Activated T-cell treated with anti-CD3 and anti-CD28 coated beads, Interleukin-2, amount 50 U/mL, for 4 hours (primary cell): ENCODE results near the gene CRADD. TPM values are rescaled to one million over a fixed set of nuclear protein-coding genes. Genes with fewer than 3 reads are reported as not detected.
"Not testable (repeated sequence)": the region's sequence is repeated elsewhere in the genome, so short reads cannot be mapped to it uniquely, and the experiment has no call there.

Source experiments
- ATAC-seq, 2 donors: fragments of 200-7000 bp; cut with Tn5 transposase; one replicate each; pipeline ENCODE4 v1.10.0; 2021
- DNase-seq: peaks from one replicate; pipeline ENCODE4 v3.0.0-alpha.2; 2020
- H3K27me3 Mint-ChIP-seq: one replicate; pipeline ENCODE4 v1.8.0; 2021; ENCODE audit warnings: low read depth, mixed read lengths
- H3K36me3 Mint-ChIP-seq: one replicate; pipeline ENCODE4 v1.8.0; 2022; ENCODE audit warnings: mixed read lengths; ENCODE audit not compliant: insufficient read depth
- H3K4me1 Mint-ChIP-seq: one replicate; pipeline ENCODE4 v1.8.0; 2021; ENCODE audit warnings: low read depth, mixed read lengths
- H3K4me3 Mint-ChIP-seq: one replicate; pipeline ENCODE4 v1.8.0; 2021; ENCODE audit warnings: mild to moderate bottlenecking, moderate library complexity, mixed read lengths
- H3K9me3 Mint-ChIP-seq: one replicate; pipeline ENCODE4 v1.8.0; 2021; ENCODE audit warnings: mixed read lengths
- total RNA-seq, 3 donors: library from RNA; stranded (reverse); gene quantifications; one replicate each; pipeline ENCODE4 v1.2.1, GENCODE V29; 2021

The CRADD gene
- total RNA-seq, 3 donors from 2014 or later = 6.9 to 9.9 (median 8.7) TPM

GRCh38 chr12:93743229-93743998, 66.2 kb downstream of the CRADD start:
- no peaks in the 10 kb centered on the region for H3K9me3 Mint-ChIP-seq
- no peak for DNase-seq
- peaks cover 28% of the 10 kb centered on the region for H3K4me1 Mint-ChIP-seq
- no peaks in the 10 kb centered on the region for H3K27me3 Mint-ChIP-seq
- ATAC-seq = no peak
- H3K4me3 Mint-ChIP-seq = peak overlapping the region; percentile 90
- no peaks in the 10 kb centered on the region for H3K36me3 Mint-ChIP-seq

- ATAC-seq (no peak), DNase-seq (no peak)
- Mint-ChIP-seq H3K27me3 (no peaks in the 10 kb centered on the region), H3K4me3 (no peak overlapping the region), H3K9me3 (no peaks in the 10 kb centered on the region), H3K36me3 (no peaks in the 10 kb centered on the region), H3K4me1 (peaks cover 30% of the 10 kb centered on the region)
Observed at GRCh38 chr12:93743999-93744689, 67.0 kb downstream of the CRADD start.

GRCh38 chr12:93745286-93745685, 68.1 kb downstream of the CRADD start:
- H3K27me3 Mint-ChIP-seq = no peaks in the 10 kb centered on the region
- peaks cover 34% of the 10 kb centered on the region for H3K4me1 Mint-ChIP-seq
- no peaks in the 10 kb centered on the region for H3K36me3 Mint-ChIP-seq
- ATAC-seq = no peak
- DNase-seq = no peak
- no peaks in the 10 kb centered on the region for H3K9me3 Mint-ChIP-seq
- H3K4me3 Mint-ChIP-seq = no peak overlapping the region

- Mint-ChIP-seq H3K9me3 (no peaks in the 10 kb centered on the region), H3K4me3 (no peak overlapping the region), H3K27me3 (no peaks in the 10 kb centered on the region), H3K36me3 (no peaks in the 10 kb centered on the region), H3K4me1 (peaks cover 24% of the 10 kb centered on the region)
- ATAC-seq = no peak
- no peak for DNase-seq
Observed at GRCh38 chr12:93746572-93747168, 69.5 kb downstream of the CRADD start.

GRCh38 chr12:93748672-93749383, 71.7 kb downstream of the CRADD start:
- H3K4me3 Mint-ChIP-seq = no peak overlapping the region
- ATAC-seq = no peak
- H3K36me3 Mint-ChIP-seq = peaks cover 6% of the 10 kb centered on the region
- peaks cover 12% of the 10 kb centered on the region for H3K9me3 Mint-ChIP-seq
- H3K27me3 Mint-ChIP-seq = no peaks in the 10 kb centered on the region
- H3K4me1 Mint-ChIP-seq = peaks cover 14% of the 10 kb centered on the region
- no peak for DNase-seq

- Mint-ChIP-seq H3K27me3 (no peaks in the 10 kb centered on the region), H3K4me1 (peaks cover 14% of the 10 kb centered on the region), H3K9me3 (peaks cover 15% of the 10 kb centered on the region), H3K4me3 (no peak overlapping the region), H3K36me3 (peaks cover 9% of the 10 kb centered on the region)
- DNase-seq (no peak), ATAC-seq (no peak)
Observed at GRCh38 chr12:93749515-93749914, 72.3 kb downstream of the CRADD start.

GRCh38 chr12:93750056-93750455, 72.9 kb downstream of the CRADD start:
- ATAC-seq (no peak), DNase-seq (no peak)
- H3K27me3 Mint-ChIP-seq = no peaks in the 10 kb centered on the region
- H3K4me3 Mint-ChIP-seq = no peak overlapping the region
- H3K9me3 Mint-ChIP-seq = peaks cover 19% of the 10 kb centered on the region
- H3K36me3 Mint-ChIP-seq = peaks cover 12% of the 10 kb centered on the region
- peaks cover 14% of the 10 kb centered on the region for H3K4me1 Mint-ChIP-seq

GRCh38 chr12:93751864-93752610, 74.9 kb downstream of the CRADD start:
- peaks cover 10% of the 10 kb centered on the region for H3K4me1 Mint-ChIP-seq
- H3K9me3 Mint-ChIP-seq = peaks cover 19% of the 10 kb centered on the region
- no peaks in the 10 kb centered on the region for H3K27me3 Mint-ChIP-seq
- H3K36me3 Mint-ChIP-seq = peaks cover 12% of the 10 kb centered on the region
- no peak for ATAC-seq
- DNase-seq = no peak
- no peak overlapping the region for H3K4me3 Mint-ChIP-seq

- DNase-seq (no peak), ATAC-seq (no peak)
- H3K4me3 Mint-ChIP-seq = no peak overlapping the region
- peaks cover 19% of the 10 kb centered on the region for H3K9me3 Mint-ChIP-seq
- H3K27me3 Mint-ChIP-seq = no peaks in the 10 kb centered on the region
- H3K4me1 Mint-ChIP-seq = peaks cover 18% of the 10 kb centered on the region
- peaks cover 12% of the 10 kb centered on the region for H3K36me3 Mint-ChIP-seq
Observed at GRCh38 chr12:93753285-93753684, 76.1 kb downstream of the CRADD start.

GRCh38 chr12:93753838-93754429, 76.8 kb downstream of the CRADD start:
- no peak overlapping the region for H3K4me3 Mint-ChIP-seq
- H3K9me3 Mint-ChIP-seq = peaks cover 19% of the 10 kb centered on the region
- H3K27me3 Mint-ChIP-seq = no peaks in the 10 kb centered on the region
- H3K36me3 Mint-ChIP-seq = peaks cover 12% of the 10 kb centered on the region
- no peak for DNase-seq
- H3K4me1 Mint-ChIP-seq = peaks cover 18% of the 10 kb centered on the region
- ATAC-seq = no peak

GRCh38 chr12:93754859-93755258, 77.7 kb downstream of the CRADD start:
- H3K27me3 Mint-ChIP-seq, ATAC-seq, DNase-seq, H3K4me3 Mint-ChIP-seq: not testable (repeated sequence)
- H3K36me3 Mint-ChIP-seq = peaks cover 12% of the 10 kb centered on the region
- H3K9me3 Mint-ChIP-seq = peaks cover 19% of the 10 kb centered on the region
- H3K4me1 Mint-ChIP-seq = peaks cover 20% of the 10 kb centered on the region

GRCh38 chr12:93756288-93756687, 79.1 kb downstream of the CRADD start:
- Mint-ChIP-seq H3K4me3 (no peak overlapping the region), H3K27me3 (no peaks in the 10 kb centered on the region), H3K4me1 (peaks cover 26% of the 10 kb centered on the region), H3K9me3 (peaks cover 19% of the 10 kb centered on the region), H3K36me3 (peaks cover 12% of the 10 kb centered on the region)
- DNase-seq (no peak), ATAC-seq (no peak)

GRCh38 chr12:93757792-93758694, 80.9 kb downstream of the CRADD start:
- no peak for DNase-seq
- H3K9me3 Mint-ChIP-seq = peaks cover 11% of the 10 kb centered on the region
- no peak overlapping the region for H3K4me3 Mint-ChIP-seq
- ATAC-seq = no peak
- no peaks in the 10 kb centered on the region for H3K27me3 Mint-ChIP-seq
- H3K4me1 Mint-ChIP-seq = peaks cover 36% of the 10 kb centered on the region
- peaks cover 11% of the 10 kb centered on the region for H3K36me3 Mint-ChIP-seq
